ENCODE data around the gene CD48.

Gene CD48

GRCh38 chr1:160651433-160652064 is 60.1 kb downstream of the CD48 start:
- DNase-seq = no peak

- no peak for DNase-seq
Observed at GRCh38 chr1:160647329-160647720, 64.3 kb downstream of the CD48 start.

- DNase-seq = peak; percentile 48
Observed at GRCh38 chr1:160646711-160647328, 64.8 kb downstream of the CD48 start, which contains the start of gene SLAMF1. TSS of gene SLAMF1 (minus strand) at chr1:160647044. CDS start at chr1:160646945, 99 bp downstream.

- DNase-seq = no peak
Observed at GRCh38 chr1:160646180-160646579, 65.4 kb downstream of the CD48 start.

GRCh38 chr1:160645386-160646130 is 66.1 kb downstream of the CD48 start:
- no peak for DNase-seq

GRCh38 chr1:160644399-160644798 is 67.2 kb downstream of the CD48 start:
- no peak for DNase-seq

- no peak for DNase-seq
Observed at GRCh38 chr1:160643138-160643537, 68.5 kb downstream of the CD48 start.

- DNase-seq = no peak
Observed at GRCh38 chr1:160642281-160642644, 69.4 kb downstream of the CD48 start.

GRCh38 chr1:160641323-160642280 is 70.0 kb downstream of the CD48 start:
- DNase-seq = no peak

GRCh38 chr1:160640359-160641123 is 71.1 kb downstream of the CD48 start:
- DNase-seq = no peak

GRCh38 chr1:160639652-160640051 is 72.0 kb downstream of the CD48 start:
- DNase-seq = no peak

GRCh38 chr1:160638926-160639325 is 72.7 kb downstream of the CD48 start:
- no peak for DNase-seq

GRCh38 chr1:160638540-160638857 is 73.1 kb downstream of the CD48 start:
- no peak for DNase-seq

GRCh38 chr1:160637821-160638539 is 73.6 kb downstream of the CD48 start:
- peak; percentile 52 for DNase-seq

- DNase-seq = no peak
Observed at GRCh38 chr1:160637065-160637464, 74.6 kb downstream of the CD48 start.

- DNase-seq = no peak
Observed at GRCh38 chr1:160636547-160636946, 75.1 kb downstream of the CD48 start.

GRCh38 chr1:160636076-160636475 is 75.5 kb downstream of the CD48 start:
- no peak for DNase-seq

- DNase-seq = no peak
Observed at GRCh38 chr1:160634543-160635491, 76.8 kb downstream of the CD48 start.

GRCh38 chr1:160633330-160633903 is 78.2 kb downstream of the CD48 start:
- DNase-seq = no peak
